AG10803 (cell line): ENCODE measurements around the gene WDR49.

Experiments used
- DNase-seq: peaks from one replicate; pipeline ENCODE4 v3.0.0; 2010; ENCODE audit warnings: low read depth
- H3K4me3 ChIP-seq: 2 replicates; pipeline ENCODE4 v1.5.1; 2011; ENCODE audit warnings: mild to moderate bottlenecking, low read length, control low read depth
- TF ChIP-seq, protein P1 (sequence below): conservative IDR thresholded peaks from 2 replicates; pipeline ENCODE4 v1.5.1; 2011; ENCODE audit warnings: mild to moderate bottlenecking, low read length, control low read depth, inconsistent platforms

Gene WDR49

GRCh38 chr3:167483708-167484475 lies 169.8 kb downstream of the WDR49 start:
- DNase-seq = no peak
- H3K4me3 ChIP-seq = no peak overlapping the region
- TF ChIP-seq, protein P1, sequence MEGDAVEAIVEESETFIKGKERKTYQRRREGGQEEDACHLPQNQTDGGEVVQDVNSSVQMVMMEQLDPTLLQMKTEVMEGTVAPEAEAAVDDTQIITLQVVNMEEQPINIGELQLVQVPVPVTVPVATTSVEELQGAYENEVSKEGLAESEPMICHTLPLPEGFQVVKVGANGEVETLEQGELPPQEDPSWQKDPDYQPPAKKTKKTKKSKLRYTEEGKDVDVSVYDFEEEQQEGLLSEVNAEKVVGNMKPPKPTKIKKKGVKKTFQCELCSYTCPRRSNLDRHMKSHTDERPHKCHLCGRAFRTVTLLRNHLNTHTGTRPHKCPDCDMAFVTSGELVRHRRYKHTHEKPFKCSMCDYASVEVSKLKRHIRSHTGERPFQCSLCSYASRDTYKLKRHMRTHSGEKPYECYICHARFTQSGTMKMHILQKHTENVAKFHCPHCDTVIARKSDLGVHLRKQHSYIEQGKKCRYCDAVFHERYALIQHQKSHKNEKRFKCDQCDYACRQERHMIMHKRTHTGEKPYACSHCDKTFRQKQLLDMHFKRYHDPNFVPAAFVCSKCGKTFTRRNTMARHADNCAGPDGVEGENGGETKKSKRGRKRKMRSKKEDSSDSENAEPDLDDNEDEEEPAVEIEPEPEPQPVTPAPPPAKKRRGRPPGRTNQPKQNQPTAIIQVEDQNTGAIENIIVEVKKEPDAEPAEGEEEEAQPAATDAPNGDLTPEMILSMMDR = no peak

DNA sequence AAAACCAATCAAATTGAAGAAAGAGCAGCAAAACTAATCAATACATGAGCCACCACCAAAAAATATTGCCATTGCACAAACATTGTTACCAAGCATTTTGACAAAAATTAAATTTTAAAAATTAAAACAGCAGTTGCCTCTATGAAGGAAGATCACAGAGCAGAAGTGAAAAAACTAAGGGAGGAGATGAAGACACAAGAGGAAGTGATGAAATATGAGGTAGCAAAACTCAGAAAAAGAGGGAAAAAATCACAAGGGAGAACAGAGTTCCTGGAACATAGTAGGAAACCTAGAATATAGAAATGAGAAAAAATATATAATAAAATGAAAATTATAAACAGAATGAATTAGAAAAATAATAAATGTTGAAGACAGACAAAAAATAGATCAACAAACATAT lies 172.6 kb downstream of the WDR49 start:
- no peak for DNase-seq
- TF ChIP-seq, protein P1 = no peak
- H3K4me3 ChIP-seq = no peak overlapping the region

DNA sequence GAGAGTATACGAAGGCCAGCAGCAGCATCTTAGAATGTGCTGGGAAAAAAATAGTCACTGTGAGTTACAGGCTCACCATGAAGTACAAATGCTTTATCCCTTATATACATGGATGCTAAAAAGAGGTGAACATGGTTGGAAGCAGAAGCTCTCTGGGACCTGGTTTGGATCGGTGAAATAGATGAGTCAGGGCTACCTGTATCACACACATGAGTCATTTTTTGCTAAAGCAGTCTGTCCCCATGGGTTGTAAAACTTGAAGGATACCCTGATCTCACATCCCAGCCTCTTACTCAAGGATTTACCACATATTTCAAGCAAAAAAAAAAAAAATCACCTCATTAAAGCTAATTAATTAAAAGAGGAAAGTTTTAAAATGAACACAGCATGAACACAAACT lies 173.0 kb downstream of the WDR49 start:
- DNase-seq = no peak
- TF ChIP-seq, protein P1 = no peak
- no peak overlapping the region for H3K4me3 ChIP-seq

- no peak within 1 kb of the TSS for H3K4me3 ChIP-seq
- TF ChIP-seq, protein P1 = no peak
- no peak for DNase-seq
These were observed 179.9 kb downstream of the WDR49 start, which contains the start of gene SERPINI2 for GRCh38 chr3:167473863-167474262. Gene SERPINI2 (minus strand): TSS chr3:167474042. CDS start chr3:167471834, 2,208 bp downstream.

GRCh38 chr3:167469381-167469780 lies 184.4 kb downstream of the WDR49 start:
- TF ChIP-seq, protein P1 = no peak
- no peak overlapping the region for H3K4me3 ChIP-seq
- DNase-seq = no peak

DNA sequence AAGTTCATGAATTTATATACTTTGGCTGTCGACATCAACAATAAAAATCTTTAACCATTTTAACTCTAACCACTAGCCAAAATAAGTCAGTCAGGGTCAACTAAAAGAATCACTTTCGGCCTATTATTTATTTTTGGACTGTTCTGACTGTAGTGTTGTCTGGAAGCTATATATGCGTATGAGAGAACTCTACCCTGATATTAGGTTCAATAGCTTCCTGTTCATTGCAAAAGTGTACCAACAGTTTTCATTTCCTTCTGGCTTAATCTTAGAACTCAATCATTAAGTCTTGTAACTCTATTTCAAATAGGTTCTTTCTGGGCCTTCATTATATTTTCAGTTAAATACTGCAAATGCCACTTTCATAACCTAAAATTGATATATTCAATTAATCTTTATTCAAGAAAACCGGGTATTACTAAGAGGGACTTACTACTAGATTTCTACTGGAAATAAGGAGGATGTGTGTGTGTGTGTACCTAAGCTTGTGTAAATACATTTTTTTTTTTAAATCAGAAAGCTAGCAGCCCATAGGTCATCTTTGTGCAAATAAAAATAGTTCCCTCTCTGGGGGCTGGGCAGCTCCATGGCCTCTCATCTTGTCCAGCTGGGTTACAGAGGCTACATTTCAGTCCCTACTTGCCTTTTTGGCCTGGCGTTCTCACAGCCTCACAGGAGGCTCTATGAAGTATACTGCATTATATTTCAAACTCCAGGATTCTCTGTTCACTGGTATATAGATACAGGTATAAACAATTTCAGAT lies 185.7 kb downstream of the WDR49 start:
- no peak overlapping the region for H3K4me3 ChIP-seq
- no peak for DNase-seq
- TF ChIP-seq, protein P1 = no peak
